Measurements from ENCODE around the gene BID. TPM values are rescaled to one million over a fixed set of nuclear protein-coding genes. Genes with fewer than 3 reads are reported as not detected.

BID gene
- total RNA-seq, 1 experiment from 2014 or later: 23.2 TPM

DNA sequence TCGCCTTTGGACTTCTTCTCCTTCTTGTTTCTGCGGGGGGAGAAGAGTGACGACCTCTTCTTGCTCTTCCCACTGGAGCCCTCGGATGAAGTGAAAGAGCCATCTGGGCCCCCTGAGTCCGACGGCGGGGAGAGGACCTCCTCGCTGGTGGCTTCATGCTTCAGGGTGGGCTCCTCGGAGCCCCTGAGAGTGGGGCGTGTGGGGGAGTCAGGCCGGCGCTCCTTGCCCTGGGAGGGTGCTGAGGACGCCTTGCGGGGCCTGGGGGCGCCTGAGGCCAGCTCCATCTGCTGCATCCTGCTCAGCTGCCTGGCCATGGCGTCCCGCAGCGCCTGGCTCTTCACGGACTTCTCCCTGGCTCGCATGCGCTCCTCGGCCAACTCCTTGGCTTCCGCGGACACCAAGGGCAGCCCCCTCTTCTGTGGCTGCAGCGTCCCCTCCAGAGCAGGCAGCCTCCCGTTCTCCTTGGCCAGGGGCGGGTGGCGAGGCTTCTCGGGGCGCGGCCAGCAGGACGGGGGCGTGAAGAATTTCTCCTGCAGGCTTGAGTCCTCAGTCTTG is 43.3 kb upstream of the BID start:
- H3K9me3 Mint-ChIP-seq: no peaks in the 10 kb centered on the region
- no CpG with 5 or more reads among the region's 33 CpGs for WGBS (ENCODE audit: extremely low coverage, insufficient read length, low lambda C conversion rate)

More for the DNA sequence above, 43.3 kb upstream of the BID start:
- Histone ChIP-seq H3K4me1 (ENCODE audit: insufficient read depth, low read length) (no peaks in the 10 kb centered on the region), H4K8ac (replicated peaks; ENCODE audit: insufficient read length, low read depth, low read length) (no peak overlapping the region), H2BK15ac (ENCODE audit: low read depth, low read length) (no peak overlapping the region), H2AFZ (ENCODE audit: low read length) (no peak overlapping the region), H3K18ac (ENCODE audit: insufficient read length, low read depth, low read length) (no peak overlapping the region), H3K14ac (ENCODE audit: insufficient read depth, low read length) (no peak overlapping the region), H2BK20ac (ENCODE audit: low read depth, low read length, poor library complexity, severe bottlenecking) (no peak overlapping the region), H3K4ac (ENCODE audit: low read depth, low read length) (no peak overlapping the region), H2AK5ac (ENCODE audit: insufficient read length, low read length) (no peak overlapping the region), H2BK12ac (ENCODE audit: insufficient read length, low read depth, low read length) (no peak overlapping the region), H3K9ac (ENCODE audit: extremely low read depth, insufficient read length, low read length) (no peak overlapping the region), H4K5ac (ENCODE audit: insufficient read length, low read depth, low read length) (no peak overlapping the region), H2BK5ac (ENCODE audit: insufficient read length, low read length) (no peak overlapping the region), H3K9me3 (ENCODE audit: control insufficient read depth, low read depth, low read length) (no peaks in the 10 kb centered on the region), H4K91ac (ENCODE audit: insufficient read length, low read depth, low read length) (no peak overlapping the region), H3K27ac (ENCODE audit: insufficient read length, low read depth, low read length) (no peak overlapping the region), H3K79me2 (ENCODE audit: insufficient read depth, low read length) (no peaks in the 10 kb centered on the region), H2BK120ac (ENCODE audit: low read depth, low read length, poor library complexity, severe bottlenecking) (no peak overlapping the region), H3K23ac (ENCODE audit: insufficient read length, low read depth, low read length) (no peak overlapping the region), H3T11ph (ENCODE audit: low read length) (no peak overlapping the region), H3K27me3 (ENCODE audit: insufficient read depth, low read length) (no peaks in the 10 kb centered on the region), H3K79me1 (ENCODE audit: insufficient read depth, low read depth, low read length, poor library complexity, severe bottlenecking) (no peaks in the 10 kb centered on the region), H3K56ac (ENCODE audit: insufficient read length, low read depth, low read length) (no peak overlapping the region), H4K20me1 (ENCODE audit: control insufficient read depth, insufficient read depth, insufficient read length) (no peaks in the 10 kb centered on the region), H3K23me2 (ENCODE audit: insufficient read length, low read depth, low read length, poor library complexity, severe bottlenecking) (no peaks in the 10 kb centered on the region), H3K4me2 (ENCODE audit: insufficient read depth, insufficient read length, low read length) (no peak overlapping the region)
- TF ChIP-seq CTCF (conservative IDR thresholded peaks at IDR 0.05): no peak
- peaks cover 0 to 3% of the 10 kb centered on the region in 2 experiments; a peak in 2 of 4 replicates for H3K4me1 Mint-ChIP-seq
- H3K27ac Mint-ChIP-seq: no peak overlapping the region; a peak in 1 of 7 replicates
- no peaks in the 10 kb centered on the region for H3K27me3 Mint-ChIP-seq (ENCODE audit: low read depth)
- H3K4me3 Mint-ChIP-seq: no peak overlapping the region
- DNase-seq: no peak
- H3K36me3 Mint-ChIP-seq (ENCODE audit: insufficient read depth in 1 of 3, low read depth in 3 of 3): peaks cover 4 to 13% (median 7%) of the 10 kb centered on the region in 3 experiments; a peak in 3 of 7 replicates

All from H9 (cell line).